CD14-positive monocyte (primary cell): ENCODE data around the gene SLC43A2. TPM values are rescaled to one million over a fixed set of nuclear protein-coding genes. Genes with fewer than 3 reads are reported as not detected.

Experiments used
- DNase-seq, 3 donors: peaks; one replicate each; pipeline ENCODE4 v3.0.0-alpha.2; 2011 to 2022
- H2AFZ ChIP-seq: 2 replicates; pipeline ENCODE4 v1.6.0; 2012; ENCODE audit warnings: mild to moderate bottlenecking, low read depth, low read length, inconsistent platforms; ENCODE audit not compliant: insufficient read depth, poor library complexity, severe bottlenecking
- H3K27ac ChIP-seq, 2 donors: 1 replicate in 1 of 2; 2 replicates in 1 of 2; pipeline ENCODE4 v1.5.1; 2012 to 2013; ENCODE audit warnings: low read length in 2 of 2, control low read depth in 1 of 2, inconsistent platforms in 1 of 2, low read depth in 1 of 2, mild to moderate bottlenecking in 1 of 2
- H3K27me3 ChIP-seq, 2 donors: one replicate each; pipeline versions ENCODE4 v1.6.0 to v1.6.1; 2011 to 2013; ENCODE audit warnings: low read length in 2 of 2; ENCODE audit not compliant: control insufficient read depth in 2 of 2, insufficient read depth in 2 of 2
- H3K36me3 ChIP-seq, 2 donors: replicated peaks in 1 of 2; 1 replicate in 1 of 2; 2 replicates in 1 of 2; pipeline versions ENCODE4 v1.5.1 to v1.6.1; 2012 to 2013; ENCODE audit warnings: low read length in 2 of 2, control low read depth in 1 of 2, inconsistent platforms in 1 of 2, mild to moderate bottlenecking in 1 of 2; ENCODE audit not compliant: insufficient read depth in 2 of 2, control insufficient read depth in 1 of 2
- H3K4me1 ChIP-seq, 2 donors: 1 replicate in 1 of 2; 2 replicates in 1 of 2; pipeline versions ENCODE4 v1.5.1 to v1.6.1; 2012 to 2013; ENCODE audit warnings: low read length in 2 of 2, control low read depth in 1 of 2, inconsistent platforms in 1 of 2, mild to moderate bottlenecking in 1 of 2, moderate library complexity in 1 of 2; ENCODE audit not compliant: insufficient read depth in 2 of 2, control insufficient read depth in 1 of 2
- H3K4me2 ChIP-seq: replicated peaks from 2 replicates; pipeline ENCODE3; 2012; ENCODE audit warnings: low read length, moderate library complexity, mild to moderate bottlenecking; ENCODE audit not compliant: poor library complexity, severe bottlenecking; ENCODE audit errors: extremely low read depth
- H3K4me3 ChIP-seq, 3 experiments: fragments of 200-600 bp in 1 of 3; sonication (generic) in 1 of 3; replicated peaks in 1 of 3; 1 replicate in 2 of 3; 2 replicates in 1 of 3; pipeline ENCODE4 v1.5.1; 2011 to 2013; ENCODE audit warnings: low read length in 3 of 3, mild to moderate bottlenecking in 3 of 3, control low read depth in 2 of 3, low read depth in 2 of 3, inconsistent platforms in 1 of 3, moderate library complexity in 1 of 3
- H3K79me2 ChIP-seq: 2 replicates; pipeline ENCODE4 v1.6.0; 2012; ENCODE audit warnings: mild to moderate bottlenecking, control low read depth, inconsistent platforms, low read length, moderate library complexity; ENCODE audit not compliant: insufficient read depth
- H3K9ac ChIP-seq: 2 replicates; pipeline ENCODE4 v1.6.0; 2017; ENCODE audit warnings: low read length, mild to moderate bottlenecking; ENCODE audit not compliant: insufficient read depth, poor library complexity, severe bottlenecking
- H3K9me3 ChIP-seq, 2 donors: replicated peaks in 1 of 2; 1 replicate in 1 of 2; 2 replicates in 1 of 2; pipeline versions ENCODE4 v1.5.1 to v1.6.1; 2012 to 2013; ENCODE audit warnings: low read length in 2 of 2, control low read depth in 1 of 2; ENCODE audit not compliant: control insufficient read depth in 1 of 2, insufficient read depth in 1 of 2
- H4K20me1 ChIP-seq: 2 replicates; pipeline ENCODE4 v1.6.0; 2012; ENCODE audit warnings: mild to moderate bottlenecking, low read length, control low read depth, moderate library complexity; ENCODE audit not compliant: insufficient read depth
- H3K27ac Mint-ChIP-seq, 7 donors: one replicate each; pipeline ENCODE4 v1.8.0; 2020; ENCODE audit warnings: mild to moderate bottlenecking in 7 of 7, mixed read lengths in 7 of 7, moderate library complexity in 6 of 7, inconsistent platforms in 2 of 7
- H3K27me3 Mint-ChIP-seq, 3 donors: one replicate each; pipeline ENCODE4 v1.8.0; 2021 to 2022; ENCODE audit warnings: low read depth in 3 of 3, mild to moderate bottlenecking in 3 of 3, mixed read lengths in 3 of 3, moderate library complexity in 3 of 3, inconsistent platforms in 1 of 3
- H3K36me3 Mint-ChIP-seq, 2 donors: one replicate each; pipeline ENCODE4 v1.8.0; 2020; ENCODE audit warnings: mixed read lengths in 2 of 2, inconsistent platforms in 1 of 2, mild to moderate bottlenecking in 1 of 2
- H3K4me1 Mint-ChIP-seq: one replicate; pipeline ENCODE4 v1.8.0; 2020; ENCODE audit warnings: mild to moderate bottlenecking, mixed read lengths
- H3K4me3 Mint-ChIP-seq, 2 donors: one replicate each; pipeline ENCODE4 v1.8.0; 2020; ENCODE audit warnings: mild to moderate bottlenecking in 2 of 2, mixed read lengths in 2 of 2, moderate library complexity in 1 of 2
- H3K9me3 Mint-ChIP-seq, 7 donors: one replicate each; pipeline ENCODE4 v1.8.0; 2020 to 2022; ENCODE audit warnings: mixed read lengths in 7 of 7, mild to moderate bottlenecking in 6 of 7, moderate library complexity in 6 of 7, inconsistent platforms in 2 of 7
- WGBS: methylation state at CpG from one replicate; pipeline ENCODE4 v1.1.5; 2013; ENCODE audit warnings: missing lambda C conversion rate; ENCODE audit not compliant: insufficient coverage; 5-methylcytosine and 5-hydroxymethylcytosine counted together
- intact Hi-C, 2 donors: fragments of 100-400 bp; cut with micrococcal nuclease; formaldehyde crosslinking; loops; one replicate each; pipeline versions ENCODE4 v1.15.0 to v1.15.1; 2023
- polyA plus RNA-seq, 3 donors: library from polyadenylated mRNA; depleted of rRNA in 1 of 3; unstranded in 2 of 3; stranded (reverse) in 1 of 3; fragments of 300-500 nt in 2 of 3; fragments of >200 nt in 1 of 3; fragmentation: Illumina TruSeq in 2 of 3; gene quantifications; 1 replicate in 2 of 3; 2 replicates in 1 of 3; pipeline ENCODE4 v1.2.3, GENCODE V29; 2012 to 2021
- TF ChIP-seq, protein P1 (sequence below): fragments of 200-600 bp; IDR thresholded peaks from one replicate; pipeline ENCODE4 v1.8.0; 2022; ENCODE audit warnings: antibody characterized with exemption, mild to moderate bottlenecking

SLC43A2 gene
- polyA plus RNA-seq, 3 donors: 115 to 151 (median 117) TPM

DNA sequence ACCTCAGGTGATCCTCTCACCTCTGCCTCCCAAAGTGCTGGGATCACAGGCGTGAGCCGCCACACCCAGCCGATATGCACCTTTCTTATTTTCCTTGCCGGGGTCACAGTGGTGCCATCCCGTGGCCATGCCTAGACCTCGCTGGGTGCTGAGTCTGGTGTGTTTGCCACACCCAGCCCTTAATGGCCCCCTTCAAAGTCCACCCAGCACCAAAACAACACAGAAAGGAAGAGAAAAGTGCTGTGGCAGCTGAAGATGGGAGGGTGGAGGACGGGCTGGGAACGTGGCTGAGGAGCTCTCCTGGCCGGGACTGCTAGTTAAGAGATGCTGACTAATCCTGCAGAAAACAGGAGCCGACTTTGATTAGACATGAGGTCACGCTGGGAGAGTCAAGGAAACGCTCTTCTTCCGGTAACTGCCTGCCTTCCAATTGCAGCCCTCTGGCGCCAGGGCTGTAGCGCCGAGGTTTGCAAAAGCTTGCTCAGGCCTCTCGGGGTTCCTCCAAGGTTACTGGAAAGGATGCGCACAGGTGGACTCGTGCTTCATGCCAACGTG, 10.9 kb downstream of the SLC43A2 start:
- Mint-ChIP-seq H3K27ac (peak overlapping the region; percentile 15 to 93 (median 85)), H3K4me3 (peak overlapping the region; percentile 47 to 62), H3K27me3 (peaks cover 0 to 2% (median 0%) of the 10 kb centered on the region in 3 donors), H3K9me3 (peaks cover 0 to 4% (median 0%) of the 10 kb centered on the region in 7 donors), H3K36me3 (peaks cover 88 to 98% of the 10 kb centered on the region in 2 donors), H3K4me1 (peaks cover 51% of the 10 kb centered on the region)
- WGBS: 51% methylated on average over 17 of the region's 20 CpGs
- Histone ChIP-seq H3K27ac (peak overlapping the region; percentile 38 to 47), H3K9me3 (no peaks in the 10 kb centered on the region), H3K9ac (no peak overlapping the region), H4K20me1 (peaks cover 63% of the 10 kb centered on the region), H3K4me2 (no peak overlapping the region), H2AFZ (no peak overlapping the region), H3K79me2 (peaks cover 30% of the 10 kb centered on the region), H3K36me3 (peaks cover 67 to 90% of the 10 kb centered on the region in 2 donors), H3K4me3 (no peak overlapping the region), H3K4me1 (peaks cover 39 to 52% of the 10 kb centered on the region in 2 donors), H3K27me3 (no peaks in the 10 kb centered on the region)
- TF ChIP-seq, protein P1, sequence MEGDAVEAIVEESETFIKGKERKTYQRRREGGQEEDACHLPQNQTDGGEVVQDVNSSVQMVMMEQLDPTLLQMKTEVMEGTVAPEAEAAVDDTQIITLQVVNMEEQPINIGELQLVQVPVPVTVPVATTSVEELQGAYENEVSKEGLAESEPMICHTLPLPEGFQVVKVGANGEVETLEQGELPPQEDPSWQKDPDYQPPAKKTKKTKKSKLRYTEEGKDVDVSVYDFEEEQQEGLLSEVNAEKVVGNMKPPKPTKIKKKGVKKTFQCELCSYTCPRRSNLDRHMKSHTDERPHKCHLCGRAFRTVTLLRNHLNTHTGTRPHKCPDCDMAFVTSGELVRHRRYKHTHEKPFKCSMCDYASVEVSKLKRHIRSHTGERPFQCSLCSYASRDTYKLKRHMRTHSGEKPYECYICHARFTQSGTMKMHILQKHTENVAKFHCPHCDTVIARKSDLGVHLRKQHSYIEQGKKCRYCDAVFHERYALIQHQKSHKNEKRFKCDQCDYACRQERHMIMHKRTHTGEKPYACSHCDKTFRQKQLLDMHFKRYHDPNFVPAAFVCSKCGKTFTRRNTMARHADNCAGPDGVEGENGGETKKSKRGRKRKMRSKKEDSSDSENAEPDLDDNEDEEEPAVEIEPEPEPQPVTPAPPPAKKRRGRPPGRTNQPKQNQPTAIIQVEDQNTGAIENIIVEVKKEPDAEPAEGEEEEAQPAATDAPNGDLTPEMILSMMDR: no peak
- DNase-seq: peak; percentile 54 to 76 (median 74)
- intact Hi-C loops: no loop called here

DNA sequence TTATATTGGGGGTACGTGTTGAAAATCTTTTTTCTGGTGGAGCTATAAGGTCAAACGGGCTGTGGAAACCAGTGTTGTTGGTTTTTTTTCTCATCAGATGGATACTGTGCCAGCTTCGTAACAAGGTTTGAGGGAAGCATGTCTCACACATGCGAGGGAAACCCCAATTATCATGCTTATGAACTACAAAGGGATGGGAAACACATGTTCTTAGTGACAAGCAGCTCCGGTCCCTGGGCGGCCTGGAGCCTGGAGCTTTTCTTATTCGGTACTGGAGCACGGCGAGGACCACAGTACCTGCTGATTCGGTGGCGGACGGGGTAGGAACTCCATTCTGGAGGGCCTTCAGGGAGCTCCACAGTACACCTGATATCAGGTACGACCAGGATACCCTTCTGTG, 12.5 kb downstream of the SLC43A2 start:
- H3K27ac ChIP-seq: peak overlapping the region in 1 of 2 donors; percentile 44
- Mint-ChIP-seq H3K4me1 (peaks cover 67% of the 10 kb centered on the region), H3K27me3 (peaks cover 0 to 2% (median 0%) of the 10 kb centered on the region in 3 donors), H3K4me3 (no peak overlapping the region), H3K36me3 (peaks cover 86 to 98% of the 10 kb centered on the region in 2 donors), H3K9me3 (peaks cover 0 to 4% (median 0%) of the 10 kb centered on the region in 7 donors), H3K27ac (peak overlapping the region in 2 of 7 donors; percentile 37 to 46)
- no peak overlapping the region for H3K4me2 ChIP-seq
- no peaks in the 10 kb centered on the region for H3K9me3 ChIP-seq
- H3K4me1 ChIP-seq: peaks cover 55 to 68% of the 10 kb centered on the region in 2 donors
- H4K20me1 ChIP-seq: peaks cover 49% of the 10 kb centered on the region
- TF ChIP-seq, protein P1: no peak
- peaks cover 20% of the 10 kb centered on the region for H3K79me2 ChIP-seq
- H3K4me3 ChIP-seq: no peak overlapping the region
- H3K36me3 ChIP-seq: peaks cover 61 to 87% of the 10 kb centered on the region in 2 donors
- H3K9ac ChIP-seq: no peak overlapping the region
- no peak overlapping the region for H2AFZ ChIP-seq
- 85% methylated on average over 10 of the region's 13 CpGs for WGBS
- DNase-seq: no peak
- no peaks in the 10 kb centered on the region for H3K27me3 ChIP-seq
- intact Hi-C loops: no loop called here
